ENCODE results near the gene PDZD2. TPM values are rescaled to one million over a fixed set of nuclear protein-coding genes. Genes with fewer than 3 reads are reported as not detected.

Gene PDZD2
- total and polyA plus RNA-seq, 2 experiments from 2014 or later: 1.7 to 4.0 TPM

GRCh38 chr5:32029781-32030180 is 390.9 kb downstream of the PDZD2 start:
- WGBS (ENCODE audit: low lambda C conversion rate, missing lambda C conversion rate): 93% methylated on average over 4 of the region's 4 CpGs
- Histone ChIP-seq H3K79me2 (no peaks in the 10 kb centered on the region), H3K9me3 (ENCODE audit: low read depth) (no peaks in the 10 kb centered on the region), H3K9me2 (replicated peaks; ENCODE audit: insufficient read depth) (no peaks in the 10 kb centered on the region), H3K27me3 (no peaks in the 10 kb centered on the region), H3K4me2 (no peak overlapping the region), H3K27ac (peak overlapping the region; percentile 69), H3K4me3 (no peak overlapping the region), H2AFZ (no peak overlapping the region), H3K4me1 (ENCODE audit: insufficient read depth) (peaks cover 21% of the 10 kb centered on the region), H3K36me3 (replicated peaks; ENCODE audit: insufficient read depth, low read depth) (no peaks in the 10 kb centered on the region), H4K20me1 (ENCODE audit: insufficient read depth, poor library complexity, severe bottlenecking) (no peaks in the 10 kb centered on the region)
- TF ChIP-seq CTCF (IDR thresholded peaks at IDR 0.05; ENCODE audit: poor library complexity) (no peak), EZH2 (IDR thresholded peaks at IDR 0.05; ENCODE audit: borderline replicate concordance) (no peak), EZH2phosphoT487 (IDR thresholded peaks at IDR 0.05; ENCODE audit: low read depth, severe bottlenecking, unreplicated experiment) (no peak)
- DNase-seq (ENCODE audit: low spot score): no peak

- Histone ChIP-seq H3K4me1 (ENCODE audit: insufficient read depth) (peaks cover 21% of the 10 kb centered on the region), H3K4me2 (no peak overlapping the region), H3K4me3 (no peak overlapping the region), H3K27me3 (no peaks in the 10 kb centered on the region), H3K9me2 (replicated peaks; ENCODE audit: insufficient read depth) (no peaks in the 10 kb centered on the region), H3K36me3 (replicated peaks; ENCODE audit: insufficient read depth, low read depth) (no peaks in the 10 kb centered on the region), H2AFZ (no peak overlapping the region), H3K9me3 (ENCODE audit: low read depth) (no peaks in the 10 kb centered on the region), H3K27ac (peak overlapping the region; percentile 69), H3K79me2 (no peaks in the 10 kb centered on the region), H4K20me1 (ENCODE audit: insufficient read depth, poor library complexity, severe bottlenecking) (no peaks in the 10 kb centered on the region)
- TF ChIP-seq EZH2phosphoT487 (IDR thresholded peaks at IDR 0.05; ENCODE audit: low read depth, severe bottlenecking, unreplicated experiment) (no peak), EZH2 (IDR thresholded peaks at IDR 0.05; ENCODE audit: borderline replicate concordance) (no peak), CTCF (IDR thresholded peaks at IDR 0.05; ENCODE audit: poor library complexity) (no peak)
- WGBS (ENCODE audit: low lambda C conversion rate, missing lambda C conversion rate): 93% methylated on average over 3 of the region's 3 CpGs
- DNase-seq (ENCODE audit: low spot score): no peak
These were observed 391.3 kb downstream of the PDZD2 start for GRCh38 chr5:32030222-32030621.

- Histone ChIP-seq H4K20me1 (ENCODE audit: insufficient read depth, poor library complexity, severe bottlenecking) (no peaks in the 10 kb centered on the region), H3K4me2 (no peak overlapping the region), H3K27me3 (no peaks in the 10 kb centered on the region), H3K4me1 (ENCODE audit: insufficient read depth) (peaks cover 21% of the 10 kb centered on the region), H3K4me3 (no peak overlapping the region), H3K27ac (no peak overlapping the region), H3K9me3 (ENCODE audit: low read depth) (no peaks in the 10 kb centered on the region), H3K9me2 (replicated peaks; ENCODE audit: insufficient read depth) (no peaks in the 10 kb centered on the region), H3K36me3 (replicated peaks; ENCODE audit: insufficient read depth, low read depth) (no peaks in the 10 kb centered on the region), H2AFZ (no peak overlapping the region), H3K79me2 (no peaks in the 10 kb centered on the region)
- no peak for TF ChIP-seq EZH2 (IDR thresholded peaks at IDR 0.05; ENCODE audit: borderline replicate concordance)
- no peak for TF ChIP-seq EZH2phosphoT487 (IDR thresholded peaks at IDR 0.05; ENCODE audit: low read depth, severe bottlenecking, unreplicated experiment)
- no peak for TF ChIP-seq CTCF (IDR thresholded peaks at IDR 0.05; ENCODE audit: poor library complexity)
- 73% methylated on average over 5 of the region's 5 CpGs for WGBS (ENCODE audit: low lambda C conversion rate, missing lambda C conversion rate)
- DNase-seq (ENCODE audit: low spot score): no peak
These were observed 391.8 kb downstream of the PDZD2 start for GRCh38 chr5:32030686-32031085.

GRCh38 chr5:32031089-32031488 is 392.2 kb downstream of the PDZD2 start:
- H3K4me3 ChIP-seq: no peak overlapping the region
- TF ChIP-seq EZH2phosphoT487 (IDR thresholded peaks at IDR 0.05; ENCODE audit: low read depth, severe bottlenecking, unreplicated experiment): no peak
- TF ChIP-seq EZH2 (IDR thresholded peaks at IDR 0.05; ENCODE audit: borderline replicate concordance): no peak
- TF ChIP-seq CTCF (IDR thresholded peaks at IDR 0.05; ENCODE audit: poor library complexity): no peak
- H4K20me1 ChIP-seq (ENCODE audit: insufficient read depth, poor library complexity, severe bottlenecking): no peaks in the 10 kb centered on the region
- H3K27ac ChIP-seq: no peak overlapping the region
- no peaks in the 10 kb centered on the region for H3K9me2 ChIP-seq (replicated peaks; ENCODE audit: insufficient read depth)
- DNase-seq (ENCODE audit: low spot score): no peak
- no peak overlapping the region for H3K4me2 ChIP-seq
- H3K79me2 ChIP-seq: no peaks in the 10 kb centered on the region
- H2AFZ ChIP-seq: no peak overlapping the region
- H3K36me3 ChIP-seq (replicated peaks; ENCODE audit: insufficient read depth, low read depth): no peaks in the 10 kb centered on the region
- H3K27me3 ChIP-seq: no peaks in the 10 kb centered on the region
- no peaks in the 10 kb centered on the region for H3K9me3 ChIP-seq (ENCODE audit: low read depth)
- 79% methylated on average over 4 of the region's 4 CpGs for WGBS (ENCODE audit: low lambda C conversion rate, missing lambda C conversion rate)
- peaks cover 21% of the 10 kb centered on the region for H3K4me1 ChIP-seq (ENCODE audit: insufficient read depth)

All from hepatocyte (in vitro differentiated cells).